ENCODE measurements around the gene C12orf56. TPM values are rescaled to one million over a fixed set of nuclear protein-coding genes. Genes with fewer than 3 reads are reported as not detected.
A peak's percentile ranks its signal among the peaks of the same experiment; 100 is the strongest.

The C12orf56 gene
- total RNA-seq, 1 experiment from 2014 or later, result not detected

- DNase-seq, result no peak
- Histone ChIP-seq H3K4me1 (ENCODE audit: low read length) (no peaks in the 10 kb centered on the region), H3K9me3 (ENCODE audit: low read length) (no peaks in the 10 kb centered on the region), H3K4me2 (ENCODE audit: low read depth, low read length, poor library complexity, severe bottlenecking) (no peak overlapping the region), H3K36me3 (ENCODE audit: insufficient read depth, low read length) (peaks cover 90% of the 10 kb centered on the region), H3K4me3 (ENCODE audit: low read length) (no peak overlapping the region), H3K9ac (ENCODE audit: low read length) (no peak overlapping the region), H3K27ac (ENCODE audit: low read length) (no peak overlapping the region), H2AFZ (ENCODE audit: low read length) (no peak overlapping the region), H4K20me1 (ENCODE audit: insufficient read depth, low read depth, low read length) (peaks cover 5% of the 10 kb centered on the region; the same call in 1 of the 2 replicates), H3K79me2 (ENCODE audit: low read length) (peaks cover 38% of the 10 kb centered on the region), H3K27me3 (ENCODE audit: low read length) (no peaks in the 10 kb centered on the region), H3K9me2 (replicated peaks; ENCODE audit: insufficient read depth, low read length) (no peaks in the 10 kb centered on the region)
These were observed 27.7 kb upstream of the C12orf56 start for GRCh38 chr12:64418209-64418608.

GRCh38 chr12:64413884-64414283 is 23.3 kb upstream of the C12orf56 start:
- H3K4me2 ChIP-seq (ENCODE audit: low read depth, low read length, poor library complexity, severe bottlenecking), result no peak overlapping the region
- H3K9me2 ChIP-seq (replicated peaks; ENCODE audit: insufficient read depth, low read length), result no peaks in the 10 kb centered on the region
- peaks cover 5% of the 10 kb centered on the region; the same call in 1 of the 2 replicates for H4K20me1 ChIP-seq (ENCODE audit: insufficient read depth, low read depth, low read length)
- H3K9ac ChIP-seq (ENCODE audit: low read length), result no peak overlapping the region
- H3K4me1 ChIP-seq (ENCODE audit: low read length), result no peaks in the 10 kb centered on the region
- H3K27me3 ChIP-seq (ENCODE audit: low read length), result no peaks in the 10 kb centered on the region
- H3K4me3 ChIP-seq (ENCODE audit: low read length), result no peak overlapping the region
- peaks cover 84% of the 10 kb centered on the region for H3K36me3 ChIP-seq (ENCODE audit: insufficient read depth, low read length)
- H3K9me3 ChIP-seq (ENCODE audit: low read length), result no peaks in the 10 kb centered on the region
- no peak for DNase-seq
- H3K79me2 ChIP-seq (ENCODE audit: low read length), result peaks cover 65% of the 10 kb centered on the region
- H2AFZ ChIP-seq (ENCODE audit: low read length), result no peak overlapping the region
- H3K27ac ChIP-seq (ENCODE audit: low read length), result no peak overlapping the region

GRCh38 chr12:64412459-64412858 is 21.9 kb upstream of the C12orf56 start:
- H3K27ac ChIP-seq (ENCODE audit: low read length), result no peak overlapping the region
- DNase-seq, result no peak
- peaks cover 79% of the 10 kb centered on the region for H3K79me2 ChIP-seq (ENCODE audit: low read length)
- peaks cover 70% of the 10 kb centered on the region for H3K36me3 ChIP-seq (ENCODE audit: insufficient read depth, low read length)
- no peak overlapping the region for H3K4me3 ChIP-seq (ENCODE audit: low read length)
- no peaks in the 10 kb centered on the region for H3K4me1 ChIP-seq (ENCODE audit: low read length)
- no peak overlapping the region for H3K9ac ChIP-seq (ENCODE audit: low read length)
- no peaks in the 10 kb centered on the region for H3K27me3 ChIP-seq (ENCODE audit: low read length)
- no peaks in the 10 kb centered on the region for H3K9me3 ChIP-seq (ENCODE audit: low read length)
- H3K4me2 ChIP-seq (ENCODE audit: low read depth, low read length, poor library complexity, severe bottlenecking), result no peak overlapping the region
- no peak overlapping the region for H2AFZ ChIP-seq (ENCODE audit: low read length)
- no peaks in the 10 kb centered on the region for H3K9me2 ChIP-seq (replicated peaks; ENCODE audit: insufficient read depth, low read length)
- H4K20me1 ChIP-seq (ENCODE audit: insufficient read depth, low read depth, low read length), result peaks cover 5% of the 10 kb centered on the region; the same call in 1 of the 2 replicates

GRCh38 chr12:64411427-64411826 is 20.9 kb upstream of the C12orf56 start:
- Histone ChIP-seq H3K4me2 (ENCODE audit: low read depth, low read length, poor library complexity, severe bottlenecking) (no peak overlapping the region), H3K9ac (ENCODE audit: low read length) (no peak overlapping the region), H4K20me1 (ENCODE audit: insufficient read depth, low read depth, low read length) (peaks cover 5% of the 10 kb centered on the region; the same call in 1 of the 2 replicates), H3K36me3 (ENCODE audit: insufficient read depth, low read length) (peaks cover 60% of the 10 kb centered on the region), H3K9me3 (ENCODE audit: low read length) (no peaks in the 10 kb centered on the region), H3K9me2 (replicated peaks; ENCODE audit: insufficient read depth, low read length) (no peaks in the 10 kb centered on the region), H3K27me3 (ENCODE audit: low read length) (no peaks in the 10 kb centered on the region), H3K27ac (ENCODE audit: low read length) (no peak overlapping the region), H3K4me1 (ENCODE audit: low read length) (0 out of 2 replicates have a peak, but pooled peaks cover 4% of the 10 kb centered on the region), H3K4me3 (ENCODE audit: low read length) (no peak overlapping the region), H2AFZ (ENCODE audit: low read length) (no peak overlapping the region), H3K79me2 (ENCODE audit: low read length) (peaks cover 87% of the 10 kb centered on the region)
- no peak for DNase-seq

GRCh38 chr12:64407342-64408223 is 17.0 kb upstream of the C12orf56 start:
- Histone ChIP-seq H3K27me3 (ENCODE audit: low read length) (no peaks in the 10 kb centered on the region), H3K9me3 (ENCODE audit: low read length) (no peaks in the 10 kb centered on the region), H3K9ac (ENCODE audit: low read length) (no peak overlapping the region), H3K9me2 (replicated peaks; ENCODE audit: insufficient read depth, low read length) (no peaks in the 10 kb centered on the region), H4K20me1 (ENCODE audit: insufficient read depth, low read depth, low read length) (no peaks in the 10 kb centered on the region), H3K4me1 (ENCODE audit: low read length) (peaks cover 18% of the 10 kb centered on the region), H3K79me2 (ENCODE audit: low read length) (peaks cover 76% of the 10 kb centered on the region), H3K4me2 (ENCODE audit: low read depth, low read length, poor library complexity, severe bottlenecking) (no peak overlapping the region), H3K27ac (ENCODE audit: low read length) (no peak overlapping the region), H2AFZ (ENCODE audit: low read length) (no peak overlapping the region), H3K36me3 (ENCODE audit: insufficient read depth, low read length) (peaks cover 27% of the 10 kb centered on the region; the same call in 1 of the 2 replicates), H3K4me3 (ENCODE audit: low read length) (no peak overlapping the region)
- DNase-seq, result no peak

- Histone ChIP-seq H3K4me2 (ENCODE audit: low read depth, low read length, poor library complexity, severe bottlenecking) (peak overlapping the region; percentile 71), H4K20me1 (ENCODE audit: insufficient read depth, low read depth, low read length) (no peaks in the 10 kb centered on the region), H3K27ac (ENCODE audit: low read length) (peak overlapping the region; percentile 73), H3K27me3 (ENCODE audit: low read length) (no peaks in the 10 kb centered on the region), H3K9me3 (ENCODE audit: low read length) (no peaks in the 10 kb centered on the region), H3K36me3 (ENCODE audit: insufficient read depth, low read length) (peaks cover 5% of the 10 kb centered on the region; the same call in 1 of the 2 replicates), H2AFZ (ENCODE audit: low read length) (no peak overlapping the region), H3K9me2 (replicated peaks; ENCODE audit: insufficient read depth, low read length) (no peaks in the 10 kb centered on the region), H3K4me1 (ENCODE audit: low read length) (peaks cover 18% of the 10 kb centered on the region), H3K9ac (ENCODE audit: low read length) (peak overlapping the region; percentile 99), H3K4me3 (ENCODE audit: low read length) (peak overlapping the region; percentile 75), H3K79me2 (ENCODE audit: low read length) (peaks cover 49% of the 10 kb centered on the region)
- DNase-seq, result peak; percentile 82
These were observed 14.1 kb upstream of the C12orf56 start for GRCh38 chr12:64404470-64405256.

- Histone ChIP-seq H3K9ac (ENCODE audit: low read length) (peak within 1 kb of the TSS; percentile 99), H3K9me3 (ENCODE audit: low read length) (no peaks in the 10 kb centered on the region), H3K27ac (ENCODE audit: low read length) (peak within 1 kb of the TSS; percentile 73), H3K27me3 (ENCODE audit: low read length) (no peaks in the 10 kb centered on the region), H3K36me3 (ENCODE audit: insufficient read depth, low read length) (peaks cover under 1% of the 10 kb centered on the region; the same call in 1 of the 2 replicates), H3K4me3 (ENCODE audit: low read length) (peak within 1 kb of the TSS; percentile 75), H4K20me1 (ENCODE audit: insufficient read depth, low read depth, low read length) (no peaks in the 10 kb centered on the region), H3K4me2 (ENCODE audit: low read depth, low read length, poor library complexity, severe bottlenecking) (peak within 1 kb of the TSS; percentile 71), H3K9me2 (replicated peaks; ENCODE audit: insufficient read depth, low read length) (no peaks in the 10 kb centered on the region), H3K79me2 (ENCODE audit: low read length) (peaks cover 45% of the 10 kb centered on the region), H3K4me1 (ENCODE audit: low read length) (peaks cover 18% of the 10 kb centered on the region), H2AFZ (ENCODE audit: low read length) (no peak within 1 kb of the TSS)
- peak; percentile 97 for DNase-seq
These were observed 13.3 kb upstream of the C12orf56 start, which contains the start of gene XPOT for GRCh38 chr12:64403707-64404469. TSS of gene XPOT (plus strand) at chr12:64404392. CDS start at chr12:64410036, 5,644 bp downstream.
